HG03575 (cell line): ENCODE measurements around the gene CNPPD1.
A peak's percentile ranks its signal among the peaks of the same experiment; 100 is the strongest.
"Not testable (repeated sequence)": the region's sequence is repeated elsewhere in the genome, so short reads cannot be mapped to it uniquely, and the experiment has no call there.

Source experiments
- ATAC-seq: cut with Tn5 transposase; IDR thresholded peaks from one replicate; pipeline ENCODE4 v1.9.1; 2021; ENCODE audit not compliant: unreplicated experiment, insufficient number of reproducible peaks, low FRiP score; ENCODE audit errors: extremely low read depth

The CNPPD1 gene

GRCh38 chr2:219209236-219210195 lies 32.8 kb upstream of the CNPPD1 start:
- no peak for ATAC-seq

GRCh38 chr2:219207884-219208740 lies 31.4 kb upstream of the CNPPD1 start:
- no peak for ATAC-seq

- ATAC-seq = no peak
Measured at GRCh38 chr2:219207134-219207883, 30.6 kb upstream of the CNPPD1 start.

- ATAC-seq = peak; percentile 83
Measured at GRCh38 chr2:219206328-219207133, 29.8 kb upstream of the CNPPD1 start, which contains the start of gene ZFAND2B. TSS of gene ZFAND2B (plus strand) at chr2:219206782. CDS start at chr2:219206988, 206 bp downstream.

GRCh38 chr2:219205981-219206327 lies 29.2 kb upstream of the CNPPD1 start:
- no peak for ATAC-seq

- no peak for ATAC-seq
Measured at GRCh38 chr2:219205165-219205538, 28.4 kb upstream of the CNPPD1 start.

GRCh38 chr2:219204425-219205164 lies 27.9 kb upstream of the CNPPD1 start:
- no peak for ATAC-seq

GRCh38 chr2:219201331-219201730 lies 24.6 kb upstream of the CNPPD1 start:
- not testable (repeated sequence) for ATAC-seq

- ATAC-seq = not testable (repeated sequence)
Measured at GRCh38 chr2:219200502-219201326, 24.0 kb upstream of the CNPPD1 start.

- no peak for ATAC-seq
Measured at GRCh38 chr2:219199470-219200211, 22.9 kb upstream of the CNPPD1 start.

- ATAC-seq = no peak
Measured at GRCh38 chr2:219198974-219199373, 22.2 kb upstream of the CNPPD1 start.

GRCh38 chr2:219197388-219197787 lies 20.7 kb upstream of the CNPPD1 start:
- ATAC-seq = no peak

GRCh38 chr2:219186754-219187456 lies 10.2 kb upstream of the CNPPD1 start:
- ATAC-seq = no peak

- no peak for ATAC-seq
Measured at GRCh38 chr2:219184121-219184520, 7.4 kb upstream of the CNPPD1 start.

GRCh38 chr2:219183151-219183772 lies 6.5 kb upstream of the CNPPD1 start:
- no peak for ATAC-seq
